HG03469 (cell line): Measurements from ENCODE around the gene NDUFAF2.
"Not testable (repeated sequence)": the region's sequence is repeated elsewhere in the genome, so short reads cannot be mapped to it uniquely, and the experiment has no call there.

Experiments
- ATAC-seq: cut with Tn5 transposase; IDR thresholded peaks from one replicate; pipeline ENCODE4 v1.9.1; 2021; ENCODE audit warnings: mild to moderate bottlenecking, moderate library complexity, moderate number of reproducible peaks; ENCODE audit not compliant: unreplicated experiment

Gene NDUFAF2

DNA sequence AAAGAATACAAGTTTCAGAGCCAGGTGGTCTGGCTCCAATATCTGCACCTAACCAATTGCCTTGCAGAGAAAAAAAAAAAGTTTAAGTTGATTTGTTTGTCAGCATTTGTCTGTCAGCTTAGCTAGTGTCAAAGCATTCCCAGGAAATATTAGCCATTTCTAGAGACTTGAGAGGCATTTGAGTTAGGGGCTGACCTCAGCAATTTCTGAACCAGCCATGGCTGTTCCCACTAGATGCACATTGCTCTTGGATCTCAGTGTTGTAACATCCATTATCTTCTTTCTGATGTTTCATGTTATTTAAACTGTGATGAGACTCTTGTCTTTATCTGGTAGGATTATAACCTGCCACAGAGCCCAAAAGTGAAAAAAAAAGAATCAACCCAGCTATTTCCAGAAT is 102.3 kb downstream of the NDUFAF2 start:
- no peak for ATAC-seq

DNA sequence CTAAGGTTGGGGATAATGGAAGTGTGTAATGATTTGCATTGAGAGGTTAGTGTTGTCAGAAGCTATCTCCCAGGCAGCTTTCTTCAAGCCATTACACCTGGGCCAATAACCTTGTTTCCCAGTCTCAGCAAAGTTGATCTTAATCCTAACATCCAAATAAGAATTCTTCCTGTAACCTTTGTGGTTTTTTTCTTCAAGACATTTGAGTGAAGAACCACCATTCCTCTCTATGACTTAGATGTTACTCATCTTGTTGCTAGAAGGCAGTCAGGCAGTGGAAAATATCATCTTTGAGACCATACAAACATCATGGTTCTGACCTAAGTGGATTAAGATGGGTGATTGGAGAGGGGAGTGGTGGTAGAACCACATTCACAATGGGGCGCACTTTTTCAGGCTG is 103.5 kb downstream of the NDUFAF2 start:
- no peak for ATAC-seq

DNA sequence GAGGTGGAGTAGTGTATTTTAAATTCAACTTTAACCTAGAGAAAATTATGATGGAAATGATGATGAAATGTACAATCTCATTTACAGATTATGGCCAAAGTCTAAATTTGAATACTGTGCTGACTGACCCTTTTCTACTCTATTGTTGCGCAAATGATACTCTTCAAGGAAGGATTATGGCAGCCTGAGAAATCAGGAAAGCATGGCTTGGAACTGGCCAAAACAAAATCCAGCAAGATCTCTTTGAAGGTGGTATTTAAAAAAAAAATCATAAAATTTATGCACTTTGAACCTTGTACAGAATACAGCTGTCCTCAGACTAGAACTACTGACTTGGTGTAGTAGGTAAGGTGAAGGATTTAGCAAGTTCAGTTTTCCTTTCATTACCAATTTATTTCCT is 105.3 kb downstream of the NDUFAF2 start:
- ATAC-seq, result no peak

GRCh38 chr5:61051267-61051666 is 106.3 kb downstream of the NDUFAF2 start:
- no peak for ATAC-seq

DNA sequence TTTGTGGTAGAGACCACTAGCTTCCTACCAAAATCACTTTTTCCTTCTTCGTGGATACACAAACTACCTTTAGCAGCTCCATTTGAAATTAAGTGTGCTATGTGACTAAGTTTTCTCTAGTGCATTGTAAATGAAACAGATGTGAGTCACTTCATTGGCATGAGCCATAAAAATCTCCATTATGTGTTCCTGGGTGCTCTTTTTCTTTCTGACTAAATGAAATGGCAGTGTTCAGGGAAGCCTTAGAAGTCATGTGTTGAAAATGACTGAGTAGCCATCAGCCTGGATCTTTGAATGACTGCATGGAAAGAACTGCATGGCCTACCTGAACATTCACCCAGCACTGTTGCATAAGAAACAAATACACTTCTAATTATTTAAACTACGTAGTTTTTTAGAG is 107.9 kb downstream of the NDUFAF2 start:
- ATAC-seq, result no peak

GRCh38 chr5:61053937-61054336 is 108.9 kb downstream of the NDUFAF2 start:
- no peak for ATAC-seq

DNA sequence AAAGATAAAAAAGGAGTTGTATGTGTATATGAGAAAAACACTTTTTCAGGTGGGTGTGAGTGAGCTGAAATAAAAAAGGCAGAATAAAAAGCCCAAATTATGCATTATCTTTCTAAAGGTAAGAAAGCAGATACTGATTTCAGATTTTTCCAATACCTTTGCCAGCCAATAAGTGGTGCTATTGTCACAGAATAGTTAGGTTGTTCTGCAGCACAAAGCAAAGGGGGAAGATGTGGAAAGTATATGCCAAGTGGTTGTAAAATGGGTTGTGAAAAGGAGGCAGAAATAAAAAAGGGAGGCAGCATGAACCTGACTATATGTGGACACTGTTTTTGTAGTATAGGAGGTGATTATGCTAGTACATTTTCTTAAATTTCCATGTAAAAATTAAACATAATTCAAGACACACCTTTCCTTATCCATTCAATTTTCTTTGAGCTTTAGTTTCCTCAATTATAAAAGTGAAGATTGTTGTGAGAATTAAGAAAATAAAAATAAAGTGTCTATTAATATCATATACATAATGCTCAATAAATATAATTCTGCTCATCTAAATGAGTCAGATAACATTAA is 110.5 kb downstream of the NDUFAF2 start:
- no peak for ATAC-seq

GRCh38 chr5:61059499-61059898 is 114.5 kb downstream of the NDUFAF2 start:
- ATAC-seq, result no peak

- no peak for ATAC-seq
These were observed 124.1 kb downstream of the NDUFAF2 start for GRCh38 chr5:61069150-61069549.

DNA sequence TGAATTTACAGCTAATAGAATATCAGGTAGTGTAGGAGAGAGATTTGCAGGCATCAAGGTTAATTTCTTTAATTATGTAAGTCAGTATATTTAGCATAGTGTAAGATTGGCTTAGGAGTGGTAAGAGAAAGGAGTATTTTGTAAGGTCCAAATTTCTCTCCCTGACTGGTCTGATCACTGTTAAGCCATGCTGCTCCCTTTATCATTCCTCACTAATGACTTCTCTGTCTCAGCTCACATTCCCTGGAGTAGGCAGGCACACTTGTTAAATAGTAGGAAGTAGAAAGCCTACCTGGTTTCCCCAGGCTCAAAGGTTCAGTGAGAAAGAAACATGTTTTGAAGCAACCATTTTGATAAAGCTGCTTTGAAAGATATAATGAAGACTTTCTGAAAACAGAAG is 126.5 kb downstream of the NDUFAF2 start:
- ATAC-seq, result no peak

DNA sequence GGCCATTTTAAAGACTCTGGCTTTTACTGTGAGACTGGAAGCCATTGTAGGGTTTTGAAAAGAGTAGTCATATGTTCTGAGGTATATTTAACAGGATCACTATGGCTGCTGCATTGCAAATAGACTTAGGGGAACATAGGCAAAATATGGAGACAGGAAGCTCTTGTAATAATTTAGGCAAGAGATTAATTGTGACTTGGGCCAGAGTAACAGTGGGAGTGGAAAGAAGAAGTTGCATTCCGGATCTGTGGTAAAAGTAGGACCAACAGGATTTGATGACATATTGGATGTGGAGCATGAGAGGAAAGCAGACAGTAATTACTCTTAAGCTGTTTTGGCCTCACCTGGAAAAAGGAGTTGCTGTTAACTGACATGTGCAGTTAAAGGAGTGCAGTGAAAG is 131.6 kb downstream of the NDUFAF2 start:
- no peak for ATAC-seq

GRCh38 chr5:61081741-61082140 is 136.7 kb downstream of the NDUFAF2 start:
- no peak for ATAC-seq

DNA sequence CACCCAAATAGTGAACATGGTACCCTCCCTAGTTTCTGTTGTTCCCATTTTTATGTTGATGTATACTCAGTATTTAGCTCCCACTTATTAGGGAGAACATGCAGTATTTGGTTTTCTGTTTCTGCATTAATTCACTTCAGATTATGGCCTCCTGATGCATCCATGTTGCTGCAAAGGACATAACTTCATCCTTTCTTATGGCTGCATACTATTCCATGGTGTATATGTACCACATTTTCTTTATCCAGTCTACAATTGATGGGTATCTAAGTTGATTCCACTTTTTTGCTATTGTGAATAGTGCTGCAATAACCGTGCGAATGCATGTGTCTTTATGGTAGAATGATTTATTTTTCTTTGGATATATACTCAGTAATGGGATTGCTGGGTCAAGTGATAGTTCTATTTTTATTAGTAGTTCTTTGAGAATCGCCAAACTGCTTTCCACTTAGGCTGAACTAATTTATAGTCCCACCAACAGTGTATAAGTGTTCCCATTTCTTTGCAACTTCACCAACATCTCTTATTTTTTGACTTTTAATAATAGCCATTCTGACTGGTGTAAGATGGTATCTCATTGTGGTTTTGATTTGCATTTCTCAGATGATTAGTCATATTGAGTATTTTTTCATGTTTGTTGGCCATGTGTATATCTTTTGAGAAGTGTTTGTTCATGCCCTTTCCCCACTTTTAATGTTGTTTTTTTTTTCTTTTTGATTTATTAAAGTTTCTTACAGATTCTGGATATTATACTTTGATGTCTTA is 137.7 kb downstream of the NDUFAF2 start:
- no peak for ATAC-seq

- ATAC-seq, result no peak
These were observed 139.7 kb downstream of the NDUFAF2 start for GRCh38 chr5:61084658-61085057.

GRCh38 chr5:61085885-61086284 is 140.9 kb downstream of the NDUFAF2 start:
- ATAC-seq, result no peak

DNA sequence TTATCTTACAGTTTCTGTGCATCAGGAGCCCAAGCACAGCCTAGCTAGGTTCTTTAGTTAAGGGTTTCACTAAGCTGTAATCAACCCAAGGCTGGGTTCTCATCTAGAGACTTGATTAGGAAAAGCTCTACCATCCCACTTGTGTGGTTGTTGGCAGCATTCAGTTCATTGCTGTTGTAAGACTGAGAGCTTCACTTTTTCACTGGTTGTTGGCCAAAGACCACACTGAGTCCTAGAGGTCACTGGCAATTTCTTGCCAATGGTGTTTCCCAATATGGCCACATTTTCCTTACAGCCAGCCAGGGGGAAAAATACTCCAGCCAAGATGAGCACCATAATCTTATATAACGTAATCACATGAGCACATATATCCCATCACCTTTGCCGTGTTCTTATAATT is 142.9 kb downstream of the NDUFAF2 start:
- no peak for ATAC-seq

GRCh38 chr5:61089351-61089750 is 144.3 kb downstream of the NDUFAF2 start:
- no peak for ATAC-seq

GRCh38 chr5:61093046-61093771 is 148.2 kb downstream of the NDUFAF2 start:
- ATAC-seq, result not testable (repeated sequence)

- ATAC-seq, result no peak
These were observed 152.5 kb downstream of the NDUFAF2 start for GRCh38 chr5:61097465-61097864.

- ATAC-seq, result no peak
These were observed 153.4 kb downstream of the NDUFAF2 start for GRCh38 chr5:61098251-61098995.

- no peak for ATAC-seq
These were observed 155.4 kb downstream of the NDUFAF2 start for GRCh38 chr5:61100437-61100836.
